ENCODE data around the gene RIPPLY1. TPM values are rescaled to one million over a fixed set of nuclear protein-coding genes. Genes with fewer than 3 reads are reported as not detected.

Gene RIPPLY1
- total RNA-seq, 4 donors from 2014 or later, result not detected

DNA sequence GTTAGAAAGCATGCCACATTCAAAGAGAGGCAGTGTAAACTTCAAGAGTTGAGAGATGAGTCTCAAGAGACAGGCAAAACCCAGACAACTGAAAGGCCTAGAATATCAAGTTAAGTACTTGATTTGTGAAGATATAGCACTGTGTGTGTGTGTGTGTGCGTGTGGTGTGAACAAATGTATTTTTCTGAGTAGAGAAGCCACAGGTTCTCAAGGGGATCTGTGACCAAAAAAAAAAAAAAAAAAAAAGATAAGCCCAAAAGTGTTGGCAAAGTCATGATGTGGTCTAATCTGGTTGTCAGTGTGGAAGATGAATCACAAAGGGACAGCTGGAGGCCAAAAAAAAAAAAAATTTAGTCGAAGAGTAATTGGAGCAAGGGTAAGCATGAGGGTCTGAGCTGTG lies 3.9 kb downstream of the RIPPLY1 start:
- H3K9me3 ChIP-seq, result no peaks in the 10 kb centered on the region
- no peaks in the 10 kb centered on the region for H3K36me3 ChIP-seq
- H3K4me1 ChIP-seq, result no peaks in the 10 kb centered on the region
- intact Hi-C loops (cut with DNase I; ENCODE audit: low total_unique reads), result no loop called here
- H3K27me3 ChIP-seq, result no peaks in the 10 kb centered on the region
- no peak for DNase-seq
- no peak overlapping the region for H3K27ac ChIP-seq
- no peak overlapping the region for H3K4me3 ChIP-seq
- TF ChIP-seq CTCF (IDR thresholded peaks at IDR 0.05) (no peak), POLR2A (IDR thresholded peaks at IDR 0.05) (no peak)

DNA sequence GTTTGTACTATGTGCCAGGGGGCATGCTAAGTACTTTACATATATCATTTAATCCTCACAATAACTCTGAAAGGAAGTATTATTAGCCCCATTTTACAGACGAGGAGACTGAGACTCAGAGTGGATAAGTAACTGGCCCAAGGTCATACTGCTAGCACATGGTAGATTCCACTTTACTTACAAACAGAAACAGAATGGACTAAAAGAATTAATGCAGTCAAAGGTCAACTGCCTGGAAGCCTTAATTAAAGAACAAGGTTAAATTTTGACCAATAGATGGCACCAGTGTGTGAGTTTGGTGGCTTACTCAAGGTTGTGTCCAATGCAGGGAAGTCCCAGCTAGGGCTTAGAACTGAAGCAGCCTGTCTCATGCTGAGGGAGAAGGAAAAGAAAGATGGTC lies 4.7 kb downstream of the RIPPLY1 start:
- DNase-seq, result no peak
- TF ChIP-seq POLR2A (IDR thresholded peaks at IDR 0.05), result no peak
- peak in 1 of 4 experiments; percentile 9 for TF ChIP-seq CTCF (IDR thresholded peaks at IDR 0.05)
- no peaks in the 10 kb centered on the region for H3K4me1 ChIP-seq
- peaks cover 0 to 3% of the 10 kb centered on the region in 2 donors for H3K27me3 ChIP-seq
- no peaks in the 10 kb centered on the region for H3K36me3 ChIP-seq
- intact Hi-C loops (cut with DNase I; ENCODE audit: low total_unique reads), result no loop called here
- no peaks in the 10 kb centered on the region for H3K9me3 ChIP-seq
- H3K27ac ChIP-seq, result no peak overlapping the region
- H3K4me3 ChIP-seq, result no peak overlapping the region

GRCh38 chrX:106897259-106897658 lies 5.9 kb downstream of the RIPPLY1 start:
- no peak overlapping the region for H3K4me3 ChIP-seq
- no peaks in the 10 kb centered on the region for H3K36me3 ChIP-seq
- no peaks in the 10 kb centered on the region for H3K4me1 ChIP-seq
- no peaks in the 10 kb centered on the region for H3K9me3 ChIP-seq
- TF ChIP-seq CTCF (IDR thresholded peaks at IDR 0.05), result no peak
- TF ChIP-seq POLR2A (IDR thresholded peaks at IDR 0.05), result no peak
- DNase-seq, result no peak
- H3K27ac ChIP-seq, result no peak overlapping the region
- intact Hi-C loops (cut with DNase I; ENCODE audit: low total_unique reads), result no loop called here
- peaks cover 0 to 5% of the 10 kb centered on the region in 2 donors for H3K27me3 ChIP-seq

DNA sequence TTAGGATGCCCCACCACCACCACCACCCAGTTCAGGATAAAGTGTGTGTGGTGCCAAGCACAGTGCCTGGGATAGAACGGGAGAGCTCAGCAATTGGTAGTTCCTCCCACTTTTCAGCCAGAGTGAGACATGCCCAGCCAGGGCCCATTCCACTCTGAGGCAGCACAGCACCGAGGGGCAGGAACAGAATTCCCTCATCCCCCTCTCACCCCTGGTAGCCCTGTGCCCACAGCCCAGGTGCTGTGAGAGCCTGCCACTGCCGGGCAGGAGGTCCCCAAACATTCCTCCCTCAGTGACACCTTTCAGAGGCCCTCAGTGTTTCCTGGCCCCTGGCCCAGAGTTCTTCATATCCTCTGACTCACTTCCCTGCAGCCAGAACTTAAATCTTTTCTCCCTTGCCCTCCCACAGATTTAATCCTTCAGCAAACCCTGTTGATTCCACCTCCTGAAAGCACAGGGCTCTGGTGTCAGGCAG lies 8.1 kb downstream of the RIPPLY1 start:
- intact Hi-C loops (cut with DNase I; ENCODE audit: low total_unique reads), result no loop called here
- peak; percentile 33 to 50 for DNase-seq
- no peaks in the 10 kb centered on the region for H3K4me1 ChIP-seq
- TF ChIP-seq POLR2A (IDR thresholded peaks at IDR 0.05), result no peak
- TF ChIP-seq CTCF (IDR thresholded peaks at IDR 0.05), result no peak
- no peaks in the 10 kb centered on the region for H3K36me3 ChIP-seq
- H3K27me3 ChIP-seq, result peaks cover 0 to 5% of the 10 kb centered on the region in 2 donors
- H3K4me3 ChIP-seq, result no peak overlapping the region
- no peaks in the 10 kb centered on the region for H3K9me3 ChIP-seq
- H3K27ac ChIP-seq, result peak overlapping the region; percentile 38 to 53

GRCh38 chrX:106894392-106894909 lies 8.7 kb downstream of the RIPPLY1 start:
- H3K36me3 ChIP-seq, result no peaks in the 10 kb centered on the region
- DNase-seq, result peak; percentile 46 to 52
- TF ChIP-seq POLR2A (IDR thresholded peaks at IDR 0.05), result no peak
- peak; percentile 58 to 77 (median 63) for TF ChIP-seq CTCF (IDR thresholded peaks at IDR 0.05)
- peaks cover 0 to 5% of the 10 kb centered on the region in 2 donors for H3K27me3 ChIP-seq
- H3K4me3 ChIP-seq, result no peak overlapping the region
- peak overlapping the region; percentile 38 to 53 for H3K27ac ChIP-seq
- no peaks in the 10 kb centered on the region for H3K4me1 ChIP-seq
- intact Hi-C loops (cut with DNase I; ENCODE audit: low total_unique reads), result no loop called here
- H3K9me3 ChIP-seq, result no peaks in the 10 kb centered on the region

Measured in uterus (tissue), 4 donors.